Measurements from ENCODE around the gene TUG1.

DNA sequence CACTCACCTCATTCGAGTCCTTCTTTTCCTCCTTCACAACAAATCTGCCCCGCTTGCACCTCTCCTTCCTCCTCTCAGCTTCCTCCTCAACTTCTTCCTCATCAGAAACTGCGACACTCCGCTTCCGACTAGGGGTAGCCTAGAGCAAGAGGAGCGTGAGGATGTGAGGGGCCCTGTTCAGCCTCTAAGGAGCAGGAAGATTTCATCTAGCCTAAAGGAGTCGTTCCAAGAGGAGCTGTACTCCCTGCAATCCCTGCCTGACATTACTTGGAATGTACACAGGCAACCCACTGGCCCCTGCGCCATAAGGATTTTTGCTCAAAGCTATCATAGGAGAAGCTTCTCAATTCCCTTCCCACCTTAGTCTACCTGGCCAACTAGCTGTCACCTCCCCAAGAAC, 35.0 kb upstream of the TUG1 start:
- TF ChIP-seq, protein P1, sequence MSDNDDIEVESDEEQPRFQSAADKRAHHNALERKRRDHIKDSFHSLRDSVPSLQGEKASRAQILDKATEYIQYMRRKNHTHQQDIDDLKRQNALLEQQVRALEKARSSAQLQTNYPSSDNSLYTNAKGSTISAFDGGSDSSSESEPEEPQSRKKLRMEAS (IDR thresholded peaks at IDR 0.05): no peak
- TF ChIP-seq CEBPB (IDR thresholded peaks at IDR 0.05): no peak
- no peak for TF ChIP-seq RAD21 (IDR thresholded peaks at IDR 0.05; ENCODE audit: low read depth)
- TF ChIP-seq, protein P2, sequence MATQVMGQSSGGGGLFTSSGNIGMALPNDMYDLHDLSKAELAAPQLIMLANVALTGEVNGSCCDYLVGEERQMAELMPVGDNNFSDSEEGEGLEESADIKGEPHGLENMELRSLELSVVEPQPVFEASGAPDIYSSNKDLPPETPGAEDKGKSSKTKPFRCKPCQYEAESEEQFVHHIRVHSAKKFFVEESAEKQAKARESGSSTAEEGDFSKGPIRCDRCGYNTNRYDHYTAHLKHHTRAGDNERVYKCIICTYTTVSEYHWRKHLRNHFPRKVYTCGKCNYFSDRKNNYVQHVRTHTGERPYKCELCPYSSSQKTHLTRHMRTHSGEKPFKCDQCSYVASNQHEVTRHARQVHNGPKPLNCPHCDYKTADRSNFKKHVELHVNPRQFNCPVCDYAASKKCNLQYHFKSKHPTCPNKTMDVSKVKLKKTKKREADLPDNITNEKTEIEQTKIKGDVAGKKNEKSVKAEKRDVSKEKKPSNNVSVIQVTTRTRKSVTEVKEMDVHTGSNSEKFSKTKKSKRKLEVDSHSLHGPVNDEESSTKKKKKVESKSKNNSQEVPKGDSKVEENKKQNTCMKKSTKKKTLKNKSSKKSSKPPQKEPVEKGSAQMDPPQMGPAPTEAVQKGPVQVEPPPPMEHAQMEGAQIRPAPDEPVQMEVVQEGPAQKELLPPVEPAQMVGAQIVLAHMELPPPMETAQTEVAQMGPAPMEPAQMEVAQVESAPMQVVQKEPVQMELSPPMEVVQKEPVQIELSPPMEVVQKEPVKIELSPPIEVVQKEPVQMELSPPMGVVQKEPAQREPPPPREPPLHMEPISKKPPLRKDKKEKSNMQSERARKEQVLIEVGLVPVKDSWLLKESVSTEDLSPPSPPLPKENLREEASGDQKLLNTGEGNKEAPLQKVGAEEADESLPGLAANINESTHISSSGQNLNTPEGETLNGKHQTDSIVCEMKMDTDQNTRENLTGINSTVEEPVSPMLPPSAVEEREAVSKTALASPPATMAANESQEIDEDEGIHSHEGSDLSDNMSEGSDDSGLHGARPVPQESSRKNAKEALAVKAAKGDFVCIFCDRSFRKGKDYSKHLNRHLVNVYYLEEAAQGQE (IDR thresholded peaks at IDR 0.05; ENCODE audit: low read depth): no peak
- TF ChIP-seq EGR1 (IDR thresholded peaks at IDR 0.05): no peak
- TF ChIP-seq EP300 (IDR thresholded peaks at IDR 0.05; ENCODE audit: borderline replicate concordance): no peak
- TF ChIP-seq YY1 (IDR thresholded peaks at IDR 0.05; ENCODE audit: low read depth): no peak
- TF ChIP-seq CREB1 (IDR thresholded peaks at IDR 0.05; ENCODE audit: low read depth): no peak

Measured in Ishikawa (cell line).